ENCODE data around the gene GPR3. TPM values are rescaled to one million over a fixed set of nuclear protein-coding genes. Genes with fewer than 3 reads are reported as not detected.

The GPR3 gene
- polyA plus RNA-seq, 2 of the 4 experiments (the other 2 are of a cell fraction): 0.76 to 1.7 TPM

DNA sequence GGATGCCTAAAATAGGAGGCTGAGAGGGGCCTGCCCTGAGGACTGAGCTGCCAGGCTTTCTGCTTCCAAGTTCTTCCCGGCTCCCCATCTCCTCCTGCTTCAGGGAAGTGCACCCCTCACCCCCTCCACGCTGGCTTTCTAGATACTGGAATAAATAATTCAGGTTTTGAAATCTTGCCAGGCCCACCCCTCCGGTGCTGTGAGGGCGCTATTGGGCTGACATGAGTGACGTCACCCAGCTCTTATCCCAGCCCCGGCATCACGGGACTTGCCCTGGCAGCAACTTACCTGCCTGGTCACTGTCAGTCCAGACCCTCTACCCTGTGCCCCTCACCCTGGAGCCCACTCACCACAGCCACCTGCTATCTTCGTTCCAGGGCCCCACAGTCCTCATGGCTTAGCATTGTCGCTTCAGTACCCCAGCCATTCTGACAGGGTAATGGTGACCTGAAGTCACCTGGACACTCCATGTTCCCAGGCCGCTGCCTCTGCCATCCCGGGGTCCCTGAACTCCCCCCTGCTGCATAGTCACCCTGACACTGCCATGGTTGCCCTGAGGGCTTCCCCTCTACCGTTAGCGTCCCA is 819 bp upstream of the GPR3 start:
- TF ChIP-seq, protein P1, sequence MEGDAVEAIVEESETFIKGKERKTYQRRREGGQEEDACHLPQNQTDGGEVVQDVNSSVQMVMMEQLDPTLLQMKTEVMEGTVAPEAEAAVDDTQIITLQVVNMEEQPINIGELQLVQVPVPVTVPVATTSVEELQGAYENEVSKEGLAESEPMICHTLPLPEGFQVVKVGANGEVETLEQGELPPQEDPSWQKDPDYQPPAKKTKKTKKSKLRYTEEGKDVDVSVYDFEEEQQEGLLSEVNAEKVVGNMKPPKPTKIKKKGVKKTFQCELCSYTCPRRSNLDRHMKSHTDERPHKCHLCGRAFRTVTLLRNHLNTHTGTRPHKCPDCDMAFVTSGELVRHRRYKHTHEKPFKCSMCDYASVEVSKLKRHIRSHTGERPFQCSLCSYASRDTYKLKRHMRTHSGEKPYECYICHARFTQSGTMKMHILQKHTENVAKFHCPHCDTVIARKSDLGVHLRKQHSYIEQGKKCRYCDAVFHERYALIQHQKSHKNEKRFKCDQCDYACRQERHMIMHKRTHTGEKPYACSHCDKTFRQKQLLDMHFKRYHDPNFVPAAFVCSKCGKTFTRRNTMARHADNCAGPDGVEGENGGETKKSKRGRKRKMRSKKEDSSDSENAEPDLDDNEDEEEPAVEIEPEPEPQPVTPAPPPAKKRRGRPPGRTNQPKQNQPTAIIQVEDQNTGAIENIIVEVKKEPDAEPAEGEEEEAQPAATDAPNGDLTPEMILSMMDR (IDR thresholded peaks at IDR 0.05): no peak
- TF ChIP-seq EHMT2 (IDR thresholded peaks at IDR 0.05; ENCODE audit: low read depth) (no peak), CHD4 (IDR thresholded peaks at IDR 0.05; ENCODE audit: borderline replicate concordance) (no peak), NFE2L2 (conservative IDR thresholded peaks at IDR 0.05; ENCODE audit: low read length) (no peak), POLR2AphosphoS2 (conservative IDR thresholded peaks at IDR 0.05; ENCODE audit: low read length) (no peak), HDAC2 (IDR thresholded peaks at IDR 0.05) (no peak), JUN (IDR thresholded peaks at IDR 0.05) (no peak), TP53 (CRISPR knock-in tag; IDR thresholded peaks at IDR 0.05) (no peak), EP300 (IDR thresholded peaks at IDR 0.05) (no peak), RCOR1 (IDR thresholded peaks at IDR 0.05; ENCODE audit: low read depth, low read length) (no peak), RAD21 (conservative IDR thresholded peaks at IDR 0.05 in 1 of 2, IDR thresholded peaks at IDR 0.05 in 1 of 2) (no peak)
- TF ChIP-seq, protein P2, sequence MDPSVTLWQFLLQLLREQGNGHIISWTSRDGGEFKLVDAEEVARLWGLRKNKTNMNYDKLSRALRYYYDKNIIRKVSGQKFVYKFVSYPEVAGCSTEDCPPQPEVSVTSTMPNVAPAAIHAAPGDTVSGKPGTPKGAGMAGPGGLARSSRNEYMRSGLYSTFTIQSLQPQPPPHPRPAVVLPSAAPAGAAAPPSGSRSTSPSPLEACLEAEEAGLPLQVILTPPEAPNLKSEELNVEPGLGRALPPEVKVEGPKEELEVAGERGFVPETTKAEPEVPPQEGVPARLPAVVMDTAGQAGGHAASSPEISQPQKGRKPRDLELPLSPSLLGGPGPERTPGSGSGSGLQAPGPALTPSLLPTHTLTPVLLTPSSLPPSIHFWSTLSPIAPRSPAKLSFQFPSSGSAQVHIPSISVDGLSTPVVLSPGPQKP (IDR thresholded peaks at IDR 0.05; ENCODE audit: low read depth, low read length): no peak
- TF ChIP-seq, protein P3, sequence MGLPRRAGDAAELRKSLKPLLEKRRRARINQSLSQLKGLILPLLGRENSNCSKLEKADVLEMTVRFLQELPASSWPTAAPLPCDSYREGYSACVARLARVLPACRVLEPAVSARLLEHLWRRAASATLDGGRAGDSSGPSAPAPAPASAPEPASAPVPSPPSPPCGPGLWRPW (IDR thresholded peaks at IDR 0.05): no peak
- WGBS (ENCODE audit: missing lambda C conversion rate): 46% methylated on average over 9 of the region's 13 CpGs
- H3K4me1 ChIP-seq: peaks cover 17% of the 10 kb centered on the region
- no peak overlapping the region; the same call in 2 of the 3 replicates for H3K4me3 ChIP-seq
- FAIRE-seq (no peak), DNase-seq (ENCODE audit: low read depth in 1 of 2, low spot score in 1 of 2) (peak in 1 of 2 experiments; percentile 28), ATAC-seq (no peak)
- H3K4me2 ChIP-seq: peak overlapping the region; percentile 64
- ChIA-PET CTCF (interaction anchor here (0.6 to 12.0 kb wide), 19 partner anchors 10 to 346 kb away, joined by 3 to 215 read pairs (median 3); partner anchors contain the start of genes MAP3K6 and SYTL1), POLR2A (interaction anchor here (1.4 kb wide), 1 partner anchor 25 kb away, joined by 3 read pairs; the partner anchor contains the start of gene MAP3K6)
- no peaks in the 10 kb centered on the region for H3K9me3 ChIP-seq
- peak overlapping the region; percentile 21 to 89; a peak in 3 of 6 replicates for H3K27ac ChIP-seq

DNA sequence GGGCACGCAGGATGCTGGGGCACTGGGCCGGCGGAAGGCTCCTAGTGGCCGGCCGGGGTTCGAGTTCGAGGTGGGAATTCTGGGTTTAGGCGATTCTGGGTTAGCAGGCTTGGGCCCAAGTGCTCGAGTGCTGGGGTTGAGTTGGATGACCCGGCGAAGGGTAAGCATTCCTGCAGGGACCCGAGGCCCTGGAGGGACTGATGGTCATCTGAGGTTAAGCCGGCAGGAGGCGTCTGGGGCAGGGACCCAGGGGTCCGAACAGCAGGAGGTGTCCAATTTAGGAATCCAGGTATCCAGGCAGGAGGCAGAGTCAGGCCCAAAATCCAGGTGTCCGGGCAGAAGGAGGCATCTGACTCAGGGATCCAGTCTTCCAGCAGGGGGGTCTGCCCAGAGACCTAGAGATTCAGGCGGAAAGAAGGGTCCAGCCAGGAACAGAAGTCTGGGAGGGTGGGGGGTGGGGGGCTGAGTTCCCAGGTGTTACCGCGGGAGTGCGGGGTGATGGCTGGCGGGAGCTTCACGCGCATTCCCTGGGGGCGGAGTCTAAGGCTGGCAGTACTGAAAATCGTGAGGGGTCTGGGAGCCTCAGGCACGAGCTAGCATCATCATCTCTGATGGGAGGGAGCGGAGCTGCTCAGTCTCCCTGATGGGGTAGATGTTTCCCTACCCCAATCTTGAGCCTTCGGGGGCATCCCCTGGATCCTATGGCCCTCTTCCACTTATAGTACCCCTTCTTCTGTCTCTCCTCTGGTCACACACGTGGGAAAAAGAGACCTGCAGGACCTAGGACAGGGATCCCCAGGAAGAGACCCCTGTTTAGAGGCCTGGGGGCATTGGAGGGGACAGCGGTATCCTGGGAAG is 585 bp downstream of the GPR3 start:
- DNase-seq (ENCODE audit: low read depth in 1 of 2, low spot score in 1 of 2) (peak; percentile 28 to 64), FAIRE-seq (no peak), ATAC-seq (peak; percentile 46 to 49)
- ChIA-PET CTCF (interaction anchor here (0.6 to 9.6 kb wide), 5 partner anchors 25 to 348 kb away, joined by 3 to 158 read pairs (median 4); no protein-coding TSS in a partner anchor), POLR2A (interaction anchor here (0.6 to 1.4 kb wide), 3 partner anchors 26 to 92 kb away, joined by 3 read pairs; partner anchors contain the start of gene MAP3K6)
- Histone ChIP-seq H3K4me1 (peaks cover 17% of the 10 kb centered on the region), H3K9me3 (no peaks in the 10 kb centered on the region), H3K27ac (peak overlapping the region; percentile 74 to 89), H3K4me2 (peak overlapping the region; percentile 64), H3K4me3 (peak overlapping the region; percentile 70)
- 82% methylated on average over 9 of the region's 30 CpGs for WGBS (ENCODE audit: missing lambda C conversion rate)
- TF ChIP-seq, protein P4, sequence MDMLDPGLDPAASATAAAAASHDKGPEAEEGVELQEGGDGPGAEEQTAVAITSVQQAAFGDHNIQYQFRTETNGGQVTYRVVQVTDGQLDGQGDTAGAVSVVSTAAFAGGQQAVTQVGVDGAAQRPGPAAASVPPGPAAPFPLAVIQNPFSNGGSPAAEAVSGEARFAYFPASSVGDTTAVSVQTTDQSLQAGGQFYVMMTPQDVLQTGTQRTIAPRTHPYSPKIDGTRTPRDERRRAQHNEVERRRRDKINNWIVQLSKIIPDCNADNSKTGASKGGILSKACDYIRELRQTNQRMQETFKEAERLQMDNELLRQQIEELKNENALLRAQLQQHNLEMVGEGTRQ (IDR thresholded peaks at IDR 0.05): no peak
- no peak for TF ChIP-seq KDM5A (IDR thresholded peaks at IDR 0.05)
- TF ChIP-seq, protein P5, sequence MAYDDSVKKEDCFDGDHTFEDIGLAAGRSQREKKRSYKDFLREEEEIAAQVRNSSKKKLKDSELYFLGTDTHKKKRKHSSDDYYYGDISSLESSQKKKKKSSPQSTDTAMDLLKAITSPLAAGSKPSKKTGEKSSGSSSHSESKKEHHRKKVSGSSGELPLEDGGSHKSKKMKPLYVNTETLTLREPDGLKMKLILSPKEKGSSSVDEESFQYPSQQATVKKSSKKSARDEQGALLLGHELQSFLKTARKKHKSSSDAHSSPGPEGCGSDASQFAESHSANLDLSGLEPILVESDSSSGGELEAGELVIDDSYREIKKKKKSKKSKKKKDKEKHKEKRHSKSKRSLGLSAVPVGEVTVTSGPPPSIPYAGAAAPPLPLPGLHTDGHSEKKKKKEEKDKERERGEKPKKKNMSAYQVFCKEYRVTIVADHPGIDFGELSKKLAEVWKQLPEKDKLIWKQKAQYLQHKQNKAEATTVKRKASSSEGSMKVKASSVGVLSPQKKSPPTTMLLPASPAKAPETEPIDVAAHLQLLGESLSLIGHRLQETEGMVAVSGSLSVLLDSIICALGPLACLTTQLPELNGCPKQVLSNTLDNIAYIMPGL (CRISPR knock-in tag; IDR thresholded peaks at IDR 0.05; ENCODE audit: borderline replicate concordance): no peak
- TF ChIP-seq ESRRA (IDR thresholded peaks at IDR 0.05; ENCODE audit: borderline replicate concordance, low read length): no peak
- TF ChIP-seq NPAS2 (CRISPR knock-in tag; IDR thresholded peaks at IDR 0.05; ENCODE audit: borderline replicate concordance): no peak
- TF ChIP-seq CEBPB (IDR thresholded peaks at IDR 0.05): no peak
- TF ChIP-seq ZSCAN20 (CRISPR knock-in tag; IDR thresholded peaks at IDR 0.05): no peak
- TF ChIP-seq EP300 (IDR thresholded peaks at IDR 0.05): no peak
- TF ChIP-seq, protein P3 (IDR thresholded peaks at IDR 0.05): no peak
- no peak for TF ChIP-seq KDM1A (IDR thresholded peaks at IDR 0.05; ENCODE audit: low read depth)
- no peak for TF ChIP-seq ZNF302 (CRISPR knock-in tag; IDR thresholded peaks at IDR 0.05)
- no peak for TF ChIP-seq CBX8 (IDR thresholded peaks at IDR 0.05)
- TF ChIP-seq, protein P1 (IDR thresholded peaks at IDR 0.05): no peak
- TF ChIP-seq RARB (CRISPR knock-in tag; IDR thresholded peaks at IDR 0.05): no peak

All from A549 (cell line).